Measurements from ENCODE around the gene KLHL4.

The KLHL4 gene

DNA sequence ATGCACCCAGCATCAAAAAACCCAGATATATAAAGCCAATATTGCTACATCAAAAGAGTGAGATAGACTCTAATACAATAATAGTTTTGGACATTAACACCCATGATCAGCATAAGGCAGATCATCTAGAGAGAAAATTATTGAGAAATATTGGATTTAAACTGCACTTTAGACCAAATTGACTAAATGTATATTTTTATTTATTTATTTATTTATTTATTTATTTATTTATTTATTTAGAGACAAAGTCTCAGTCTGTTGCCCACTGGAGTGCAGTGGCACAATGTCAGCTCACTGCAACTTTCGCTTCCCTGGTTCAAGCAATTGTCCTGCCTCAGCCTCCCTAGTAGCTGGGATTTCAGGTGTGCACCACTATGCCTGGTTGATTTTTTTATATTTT is 193.0 kb downstream of the KLHL4 start:
- no peaks in the 10 kb centered on the region for H3K27me3 ChIP-seq (ENCODE audit: control insufficient read depth in 1 of 2, insufficient read depth in 2 of 2, low read length in 2 of 2)
- H3K36me3 ChIP-seq (ENCODE audit: insufficient read depth, low read length): no peaks in the 10 kb centered on the region

More for the DNA sequence above, 193.0 kb downstream of the KLHL4 start:
- no peak overlapping the region for H3K27ac ChIP-seq (ENCODE audit: low read depth, low read length)
- no peaks in the 10 kb centered on the region for H3K4me1 ChIP-seq (ENCODE audit: insufficient read depth, low read length)
- no peak overlapping the region for H3K9ac ChIP-seq (ENCODE audit: low read length)
- no peak overlapping the region for H3K4me3 ChIP-seq (ENCODE audit: low read depth in 1 of 2, low read length in 2 of 2)
- no peaks in the 10 kb centered on the region for H3K9me3 ChIP-seq (ENCODE audit: low read length)

Data from muscle layer of colon (tissue), 2 donors.